HG03521 (cell line): Measurements from ENCODE around the gene XAB2.

ENCODE experiments used
- ATAC-seq: cut with Tn5 transposase; IDR thresholded peaks from one replicate; pipeline ENCODE4 v1.9.1; 2021; ENCODE audit warnings: mild to moderate bottlenecking, moderate library complexity; ENCODE audit not compliant: unreplicated experiment

Gene XAB2

DNA sequence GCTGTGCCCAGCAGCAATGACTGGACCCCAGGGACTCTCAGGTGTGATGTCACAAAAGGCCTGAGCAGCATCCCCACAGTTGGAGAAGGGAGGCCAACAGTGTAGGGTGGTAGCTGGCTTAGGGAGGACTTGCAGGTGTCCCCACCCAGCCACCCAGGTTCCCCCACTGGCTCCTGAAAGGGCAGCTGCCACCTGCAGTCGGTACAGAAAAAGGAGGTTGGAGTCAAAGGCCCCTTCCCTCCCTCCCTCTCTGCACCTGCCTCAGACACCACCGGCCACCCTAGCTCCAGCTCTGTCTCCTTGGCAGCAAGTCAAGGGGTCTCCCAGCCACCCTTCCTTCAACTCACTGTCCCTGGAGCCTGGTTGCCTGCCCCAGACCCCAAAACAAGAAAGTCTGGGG lies 4.4 kb upstream of the XAB2 start, which contains the start of gene PCP2:
PCP2 (minus strand) TSS at position 22 of the 400 bp plus-strand sequence. CDS start 262 bp downstream, outside the sequence.
- no peak for ATAC-seq

DNA sequence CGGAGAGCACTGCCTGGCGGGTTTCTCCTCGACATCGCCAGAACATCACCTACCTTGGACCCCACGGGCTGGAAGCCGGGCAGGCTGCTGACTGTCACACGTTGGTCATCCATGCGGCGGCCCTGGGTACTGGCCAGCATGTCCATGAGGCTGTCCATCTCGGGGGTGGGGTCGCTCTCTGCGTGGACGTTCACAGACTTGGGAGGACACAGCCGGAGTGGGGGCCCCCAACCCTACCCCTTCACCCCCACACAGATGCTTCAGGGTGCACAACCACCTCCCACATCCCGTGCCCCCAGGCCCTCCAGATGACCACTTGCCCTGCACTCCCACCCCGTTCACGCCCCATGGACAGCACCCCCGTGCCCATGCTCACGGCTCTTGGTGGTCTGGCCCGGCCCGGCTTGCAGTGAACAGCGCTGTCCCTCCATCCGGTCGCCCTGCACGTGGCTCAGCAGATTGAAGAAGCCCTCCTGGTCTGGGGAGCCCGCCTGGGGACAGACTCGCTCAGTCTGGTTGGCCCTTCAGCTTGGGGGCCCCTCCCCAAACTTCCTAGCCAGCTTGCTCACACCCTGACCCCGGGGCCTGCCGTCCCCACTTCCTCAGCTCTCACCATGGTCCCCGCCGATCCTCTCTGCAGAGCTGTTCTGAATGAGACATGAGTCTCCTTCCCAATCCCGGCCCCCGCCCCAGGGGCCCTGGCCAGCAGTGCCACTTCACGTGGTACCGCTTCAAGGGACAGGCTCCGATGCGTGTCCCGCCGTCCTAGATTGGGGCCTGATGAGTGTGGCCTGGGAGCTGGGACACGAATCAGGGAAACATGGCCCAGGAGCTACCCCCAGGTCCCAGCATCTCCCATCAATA lies 3.2 kb upstream of the XAB2 start:
- ATAC-seq, result no peak

DNA sequence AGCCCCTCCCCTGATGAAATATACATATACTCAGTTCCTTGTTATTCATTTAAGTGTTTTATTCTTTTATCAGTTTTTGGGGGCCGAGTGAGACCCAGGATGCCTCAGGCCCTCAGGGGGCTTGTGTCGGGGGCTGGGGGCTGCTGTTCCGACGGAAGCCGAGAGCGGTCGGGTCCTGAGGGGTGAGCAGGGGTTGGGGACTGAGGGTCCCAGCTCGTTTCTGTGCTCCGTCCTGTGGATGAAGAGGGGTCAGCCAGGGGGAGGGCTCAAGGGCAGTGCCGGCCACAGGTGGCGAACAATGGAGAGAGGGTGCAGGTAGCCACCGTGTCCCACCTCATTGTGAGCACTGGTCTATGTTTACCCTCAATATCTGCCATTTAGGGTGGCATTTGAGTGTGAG lies 2.2 kb upstream of the XAB2 start:
- ATAC-seq, result no peak

DNA sequence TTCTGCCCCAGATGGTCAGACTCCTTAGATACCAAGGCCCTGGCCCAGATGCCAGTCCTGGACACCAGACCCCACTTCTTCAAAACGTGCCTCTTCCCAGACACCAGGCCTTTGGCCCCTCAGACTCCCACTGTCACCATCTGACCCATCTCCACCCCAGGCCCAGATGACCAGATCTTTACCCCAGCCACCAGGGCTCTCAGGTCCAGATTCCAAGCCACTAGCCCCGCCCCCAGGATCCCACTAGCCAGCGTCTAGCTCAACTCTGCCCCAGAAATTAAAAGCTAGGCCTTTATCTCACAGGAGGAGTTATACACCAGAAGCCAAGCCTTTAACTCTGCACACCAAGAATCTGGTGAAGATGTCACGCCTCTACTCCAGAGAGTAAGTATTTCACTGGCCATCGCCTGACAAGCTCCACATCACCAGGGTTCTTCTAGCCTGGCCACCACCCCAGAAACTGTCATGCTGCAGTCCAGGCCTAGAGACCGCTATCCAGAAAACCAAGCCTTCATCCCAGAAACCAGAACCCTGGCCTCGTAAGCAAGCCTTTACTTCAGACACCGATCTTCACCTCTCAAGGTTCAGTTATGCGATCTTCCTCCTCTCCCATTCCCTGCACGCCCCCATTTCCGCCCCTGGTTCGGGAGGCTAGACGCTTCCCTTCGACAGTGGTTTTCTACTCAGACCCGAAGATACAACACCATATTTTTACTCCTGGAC lies 595 bp downstream of the XAB2 start:
- no peak for ATAC-seq

DNA sequence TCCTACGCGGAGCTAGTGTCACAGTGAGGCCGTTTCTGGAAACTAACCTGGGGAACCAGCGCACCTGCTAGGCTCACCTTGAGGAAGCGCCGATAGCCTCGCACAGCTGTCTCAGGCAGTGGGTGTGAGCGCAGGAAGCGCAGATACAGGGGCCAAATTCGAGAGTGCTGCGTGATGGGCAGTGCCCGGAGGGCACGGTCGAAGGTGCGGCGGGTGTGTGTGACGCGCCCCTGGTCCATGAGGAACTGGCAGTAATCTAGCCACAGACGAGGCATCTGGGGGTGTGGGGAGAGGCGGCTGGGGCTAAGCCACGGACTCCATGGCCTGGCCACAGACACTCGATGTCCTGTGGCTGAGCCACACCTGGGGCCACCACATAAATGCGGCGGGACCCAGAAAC lies 2.2 kb downstream of the XAB2 start:
- no peak for ATAC-seq

DNA sequence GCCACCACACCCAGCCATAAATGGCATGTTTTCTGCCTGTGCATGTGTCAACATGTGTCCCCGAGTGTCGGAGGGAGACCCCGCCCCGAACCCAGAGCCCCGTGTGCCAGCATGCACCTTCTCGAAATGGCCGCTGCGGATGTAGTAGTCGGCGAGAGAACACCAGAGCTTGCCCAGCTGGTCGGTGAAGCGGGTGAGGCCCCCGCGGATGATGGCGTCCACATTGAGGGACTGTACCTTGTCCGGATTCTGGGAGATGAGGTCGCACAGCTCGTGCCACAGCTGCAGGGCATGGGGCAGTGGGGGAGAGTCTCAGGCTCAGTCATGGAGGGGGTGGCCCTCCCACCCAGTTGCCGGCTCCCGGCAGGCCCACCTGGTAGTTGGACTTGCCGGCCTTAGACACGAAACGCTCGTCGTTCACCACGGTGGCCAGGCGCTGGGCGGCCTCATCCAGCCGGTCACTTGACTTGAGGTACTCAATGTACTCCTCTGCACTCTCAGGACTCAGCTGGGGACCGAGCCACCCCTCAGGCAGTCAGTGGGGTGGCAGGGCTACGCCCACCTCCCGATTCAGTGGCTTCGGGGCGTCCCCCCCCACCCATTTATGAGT lies 3.5 kb downstream of the XAB2 start:
- ATAC-seq, result no peak

DNA sequence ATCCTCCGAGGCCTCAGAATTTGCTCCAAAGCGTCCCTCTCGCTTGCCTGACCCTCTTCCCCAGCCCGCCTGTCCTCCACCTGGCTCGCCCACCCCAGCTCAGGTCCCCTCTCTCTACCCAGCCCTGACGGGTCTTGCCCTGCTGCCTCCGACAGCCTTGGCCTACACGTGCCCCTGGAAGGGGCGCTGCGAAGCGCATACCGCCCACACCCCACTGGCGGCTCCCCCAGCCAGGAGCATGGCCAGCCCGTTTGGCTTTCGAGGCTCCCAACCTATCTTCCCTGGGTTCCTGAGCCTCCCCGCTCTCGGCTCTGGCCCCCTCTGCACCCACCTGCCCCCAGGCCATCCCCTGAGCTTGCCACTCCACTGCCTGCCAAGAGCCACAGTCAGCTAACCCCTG lies 4.5 kb downstream of the XAB2 start:
- no peak for ATAC-seq

DNA sequence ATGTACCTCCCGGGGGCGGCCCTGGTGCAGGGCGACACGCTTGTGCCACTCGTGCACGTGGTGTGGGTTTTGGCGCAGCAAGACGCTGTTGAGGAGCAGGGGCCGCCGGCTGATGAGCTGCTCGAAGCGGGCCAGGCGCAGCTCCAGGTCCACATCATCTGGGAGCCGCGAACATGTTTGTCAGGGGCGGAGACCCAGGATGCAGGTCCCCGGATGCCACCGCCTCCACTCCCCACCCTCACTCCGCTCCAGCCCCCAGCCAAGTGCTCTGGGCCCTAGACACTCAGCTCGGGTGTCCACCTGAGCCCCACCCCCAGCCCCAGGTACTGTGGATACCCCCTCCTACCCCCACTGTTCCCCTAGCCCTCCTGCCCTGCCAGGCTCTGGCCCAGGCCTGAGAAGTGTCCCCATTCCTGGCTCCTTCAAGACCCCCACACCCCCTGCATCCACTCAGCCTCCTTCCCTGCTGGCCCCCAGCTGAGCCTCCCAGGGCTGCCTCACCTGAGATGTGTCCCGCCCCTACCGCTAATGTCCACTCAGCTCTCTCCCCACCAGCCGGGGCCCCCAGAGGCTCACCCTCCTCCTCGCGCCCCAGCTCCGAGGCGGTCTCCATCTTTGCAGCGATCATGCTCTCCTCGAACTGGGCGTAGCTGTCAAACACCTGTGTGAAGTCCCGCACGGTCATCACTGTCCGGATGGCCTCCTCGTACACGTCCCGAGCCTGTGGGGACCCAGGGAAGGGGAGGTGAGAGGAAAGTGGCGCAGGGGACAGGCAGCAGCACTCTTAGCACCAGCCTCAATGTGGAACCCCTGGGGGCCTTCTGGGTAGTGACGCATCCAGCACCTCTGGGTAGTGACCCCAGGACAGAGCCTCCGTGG lies 5.4 kb downstream of the XAB2 start:
- no peak for ATAC-seq

DNA sequence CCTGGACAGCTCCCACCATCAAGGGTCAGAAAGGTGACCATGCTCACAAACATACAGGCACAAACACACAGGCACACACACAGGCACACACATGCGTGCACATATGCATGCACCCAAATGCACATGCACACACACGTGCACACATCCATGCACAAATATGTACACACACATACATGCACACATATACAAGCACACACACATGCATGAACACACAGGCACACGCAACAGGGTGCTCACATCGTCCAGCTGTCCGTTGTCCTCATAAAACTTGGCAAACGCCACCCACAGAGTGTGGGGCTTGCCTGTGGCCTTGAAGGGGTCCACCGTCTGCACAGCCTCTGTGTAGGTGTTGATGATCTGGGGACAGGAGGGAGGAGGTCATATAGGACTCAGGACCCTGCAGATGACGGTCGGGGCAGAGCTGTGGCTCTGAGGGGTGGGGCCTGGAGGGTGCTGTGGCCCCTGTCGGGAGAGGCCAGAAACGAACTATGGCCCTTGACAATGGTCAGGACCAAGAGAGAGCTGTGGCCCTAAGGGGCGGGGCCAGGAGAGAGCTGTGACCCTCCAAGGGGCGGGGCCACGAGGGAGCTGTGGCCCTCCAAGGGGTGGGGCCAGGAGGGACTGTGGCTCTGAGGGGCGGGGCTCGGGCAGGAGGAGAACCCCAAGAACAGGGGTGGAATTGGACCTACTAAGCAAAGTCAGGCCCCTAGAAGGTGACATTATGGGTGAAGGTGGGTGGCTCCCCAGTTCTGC lies 6.2 kb downstream of the XAB2 start:
- ATAC-seq, result no peak

DNA sequence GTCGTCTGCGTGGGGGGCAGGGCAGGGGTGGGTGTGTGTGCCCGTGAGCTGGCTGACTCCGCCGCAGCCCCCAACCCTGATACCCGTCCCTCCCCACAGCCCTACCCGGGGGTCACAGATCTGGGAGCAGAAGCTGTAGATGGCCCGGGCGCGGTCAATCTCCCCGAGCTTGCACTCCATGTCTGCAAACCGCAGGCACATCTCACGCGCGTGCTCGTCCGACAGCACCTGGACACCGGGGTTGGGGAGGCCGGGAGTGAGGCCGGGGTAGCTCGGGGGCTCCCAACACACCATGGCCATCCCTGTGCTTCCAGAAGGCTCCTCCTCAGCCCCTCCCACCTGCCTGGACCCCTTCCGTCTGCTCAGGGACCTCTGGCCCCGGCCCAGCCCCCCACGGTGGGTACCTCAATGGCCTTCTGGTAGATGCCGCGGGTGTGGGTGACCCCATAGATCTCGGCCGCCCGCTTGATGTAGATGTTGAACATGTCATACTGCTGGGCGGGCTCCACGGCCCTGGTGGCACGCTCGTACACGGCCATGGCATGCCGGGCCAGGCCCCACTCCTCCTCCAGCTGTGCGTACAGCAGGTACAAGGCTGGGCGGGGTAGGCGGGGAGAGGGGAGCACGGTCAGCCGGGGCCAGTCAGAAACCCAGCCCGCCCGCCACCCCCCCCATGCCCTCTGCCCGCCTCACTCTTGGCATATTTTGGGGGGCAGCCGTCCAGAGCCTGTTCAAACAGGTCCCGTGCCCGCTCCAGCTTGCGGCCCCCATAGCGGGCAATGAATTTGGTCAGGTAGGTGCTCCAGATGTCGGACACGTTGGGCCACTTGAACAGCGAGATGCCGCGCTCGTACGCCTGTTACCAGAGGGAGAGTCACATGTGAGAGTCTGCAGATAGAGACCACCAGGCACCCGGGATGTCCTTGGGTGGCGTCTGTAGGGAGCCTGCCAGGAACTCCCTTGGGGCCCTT lies 8.6 kb downstream of the XAB2 start:
- no peak for ATAC-seq

DNA sequence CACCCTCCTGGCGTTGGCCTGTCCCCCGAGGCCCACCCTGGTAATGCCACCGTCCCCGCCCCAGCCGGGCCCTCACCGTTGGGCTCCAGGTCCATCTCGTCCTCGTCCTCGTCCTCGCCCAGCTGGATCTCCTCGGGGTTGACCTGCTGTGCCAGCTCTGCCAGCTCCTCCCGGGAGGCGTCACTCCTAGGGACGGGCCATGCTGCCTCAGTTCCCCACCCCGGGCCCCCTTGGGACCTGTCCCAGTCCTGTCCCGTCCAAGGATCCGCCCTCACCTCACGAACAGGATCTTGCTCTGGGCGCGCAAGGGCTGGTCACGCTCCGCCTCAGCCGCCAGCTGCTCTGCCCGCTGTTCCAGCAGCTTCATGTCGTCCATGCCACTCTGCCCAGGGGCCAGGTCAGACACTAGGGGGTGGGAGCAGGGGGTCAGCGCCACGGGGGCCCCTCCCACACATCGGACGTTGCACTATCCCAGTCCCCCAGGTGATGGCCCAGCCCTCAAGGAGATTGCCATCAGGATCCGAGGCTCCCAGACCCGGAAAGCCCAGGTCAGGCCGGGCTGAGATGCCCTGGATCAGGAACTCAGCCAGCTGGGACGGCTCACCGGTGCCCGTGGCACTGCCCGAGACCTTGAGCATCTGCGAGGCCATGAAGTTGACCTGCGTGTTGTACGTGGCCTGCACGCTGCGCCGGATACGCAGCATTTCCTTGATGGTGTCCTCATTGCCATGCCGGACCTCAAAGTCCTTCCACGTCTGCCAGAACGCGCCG lies 9.5 kb downstream of the XAB2 start:
- ATAC-seq, result no peak

DNA sequence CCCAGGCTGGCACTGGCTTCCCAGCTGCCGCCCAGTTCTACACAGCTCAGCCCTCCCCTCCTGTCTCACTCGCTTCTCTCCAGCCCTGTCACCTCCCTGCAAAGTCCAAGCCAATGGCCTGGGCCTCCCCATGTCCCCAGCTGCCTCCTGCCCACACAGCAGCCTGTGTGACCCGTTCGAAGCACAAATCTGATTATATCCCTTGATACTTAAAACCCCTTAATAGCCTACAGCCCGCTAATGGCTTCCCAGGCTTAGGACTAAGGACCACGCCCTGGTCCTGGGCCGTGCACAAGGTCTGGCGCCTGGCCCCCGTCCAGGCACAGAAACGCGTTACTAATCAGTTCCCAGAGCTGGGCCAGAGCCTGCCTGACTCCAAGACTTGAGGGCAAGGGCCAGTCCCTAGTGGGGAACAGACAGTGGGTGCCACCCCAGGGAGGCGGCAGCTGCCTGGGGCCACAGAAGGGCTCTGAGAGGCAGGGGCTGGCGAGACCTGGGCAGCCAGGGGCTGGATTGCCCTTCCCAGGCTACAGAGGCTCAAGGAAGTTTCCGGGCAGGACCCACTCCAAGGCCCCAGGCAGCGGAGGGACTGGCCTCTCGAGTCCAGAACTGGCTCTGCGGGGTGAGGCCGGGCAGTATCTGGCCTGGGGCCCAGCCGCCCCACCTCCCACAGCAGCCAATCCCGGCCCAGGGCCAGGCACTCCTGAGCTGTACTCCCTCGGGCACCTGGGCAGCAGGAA lies 10.4 kb downstream of the XAB2 start:
- no peak for ATAC-seq

DNA sequence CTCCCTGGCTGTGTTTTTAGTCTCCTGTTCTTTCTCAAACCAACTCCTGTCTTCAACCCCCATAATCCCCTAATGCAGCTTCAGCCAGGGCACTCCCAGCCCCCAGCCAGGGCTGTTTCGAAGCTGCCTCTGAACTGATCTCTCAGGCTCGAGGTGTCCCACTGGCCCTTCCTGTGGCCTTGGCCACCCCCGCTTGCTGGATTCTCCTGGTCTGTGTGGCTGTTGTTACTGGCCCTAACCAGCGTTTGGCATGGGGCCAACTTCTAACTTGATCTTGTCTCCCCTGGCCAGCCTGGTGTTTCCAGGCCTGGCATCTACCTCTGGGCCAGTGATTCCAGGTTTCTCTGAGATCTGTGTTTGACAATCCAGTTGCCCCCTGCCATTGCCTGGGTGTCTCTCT lies 11.0 kb downstream of the XAB2 start:
- no peak for ATAC-seq

DNA sequence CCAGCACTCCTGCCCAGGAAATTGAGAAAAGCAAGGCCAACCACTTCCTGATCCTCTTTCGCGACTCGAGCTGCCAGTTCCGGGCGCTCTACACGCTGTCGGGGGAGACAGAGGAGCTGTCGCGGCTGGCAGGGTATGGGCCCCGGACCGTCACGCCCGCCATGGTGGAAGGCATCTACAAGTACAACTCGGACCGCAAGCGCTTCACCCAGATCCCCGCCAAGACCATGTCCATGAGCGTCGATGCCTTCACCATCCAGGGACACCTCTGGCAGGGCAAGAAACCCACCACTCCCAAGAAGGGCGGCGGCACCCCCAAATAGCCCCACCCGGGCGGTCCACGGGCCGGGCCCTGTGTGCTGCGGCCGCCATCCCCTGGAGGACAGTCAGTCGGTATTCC lies 11.6 kb downstream of the XAB2 start:
- ATAC-seq, result no peak

DNA sequence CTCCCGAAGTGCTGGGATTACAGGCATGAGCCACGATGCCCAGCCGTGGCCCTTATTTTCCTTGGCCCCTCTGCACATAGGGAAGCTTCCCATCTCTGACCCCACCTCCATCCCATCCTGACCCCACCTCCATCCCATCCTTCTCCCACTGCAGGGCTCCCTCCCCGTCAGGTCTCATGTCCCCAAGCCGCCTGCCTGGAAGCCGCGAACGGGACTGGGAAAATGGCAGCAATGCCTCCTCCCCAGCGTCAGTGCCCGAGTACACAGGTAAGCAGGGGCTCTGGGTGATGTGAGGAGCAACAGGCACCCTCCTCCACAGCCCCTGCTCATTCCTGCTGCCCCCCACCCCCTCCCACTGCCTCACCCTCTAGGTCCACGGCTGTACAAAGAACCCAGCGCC lies 12.2 kb downstream of the XAB2 start:
- ATAC-seq, result no peak

DNA sequence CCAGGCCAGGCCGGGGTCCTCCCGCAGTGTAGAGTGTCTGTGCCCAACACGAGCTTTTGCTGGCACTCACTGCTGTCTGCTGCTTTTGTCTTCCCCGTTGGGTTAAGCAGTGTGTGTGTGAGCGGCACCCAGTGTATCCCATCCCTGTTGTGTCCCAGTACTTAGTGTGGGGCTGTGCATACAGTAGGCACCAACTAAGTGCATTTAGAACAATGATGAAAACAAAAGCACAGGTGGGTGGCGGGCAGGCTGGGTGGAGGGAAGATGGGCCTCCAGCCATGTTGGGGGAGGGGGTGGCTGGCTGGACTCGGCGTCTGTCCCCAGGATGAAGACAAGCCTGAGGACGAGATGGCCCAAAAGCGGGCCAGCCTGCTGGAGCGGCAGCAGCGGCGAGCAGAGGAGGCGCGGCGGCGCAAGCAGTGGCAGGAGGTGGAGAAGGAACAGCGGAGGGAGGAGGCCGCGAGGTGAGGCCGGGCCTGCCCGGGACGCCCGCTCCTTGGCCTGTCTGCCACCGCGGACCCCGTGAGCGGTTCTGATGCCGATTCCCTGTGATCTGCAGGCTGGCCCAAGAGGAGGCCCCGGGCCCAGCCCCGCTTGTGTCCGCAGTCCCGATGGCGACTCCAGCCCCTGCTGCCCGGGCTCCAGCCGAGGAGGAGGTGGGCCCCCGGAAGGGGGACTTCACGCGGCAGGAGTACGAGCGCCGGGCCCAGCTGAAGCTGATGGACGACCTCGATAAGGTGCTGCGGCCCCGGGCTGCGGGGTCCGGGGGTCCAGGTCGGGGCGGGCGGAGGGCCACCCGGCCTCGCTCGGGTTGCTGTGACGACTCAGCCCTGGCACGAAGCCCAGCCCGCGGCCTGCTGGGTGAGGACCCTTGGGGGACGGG lies 14.2 kb downstream of the XAB2 start:
- no peak for ATAC-seq
